NCI-H460 (cell line): ENCODE results near the gene HCFC1. TPM values are rescaled to one million over a fixed set of nuclear protein-coding genes. Genes with fewer than 3 reads are reported as not detected.

Experiments
- DNase-seq: peaks from one replicate; pipeline ENCODE4 v3.0.0-alpha.2; 2016; ENCODE audit warnings: low read depth; ENCODE audit errors: extremely low read depth
- total RNA-seq: library from RNA; depleted of rRNA; stranded (reverse); fragments of >200 nt; shearing (Covaris generic); gene quantifications from 2 replicates; pipeline ENCODE4 v1.2.3, GENCODE V29; 2014

HCFC1 gene
- total RNA-seq, 1 experiment from 2014 or later: 28.0 TPM

GRCh38 chrX:153944800-153945150 is 26.8 kb downstream of the HCFC1 start:
- DNase-seq: no peak

- no peak for DNase-seq
Measured at GRCh38 chrX:153944140-153944799, 27.3 kb downstream of the HCFC1 start, which contains the start of gene RENBP. Gene RENBP, minus strand, starts transcription at chrX:153944643. Its CDS starts 33 bp downstream, at chrX:153944610.

DNA sequence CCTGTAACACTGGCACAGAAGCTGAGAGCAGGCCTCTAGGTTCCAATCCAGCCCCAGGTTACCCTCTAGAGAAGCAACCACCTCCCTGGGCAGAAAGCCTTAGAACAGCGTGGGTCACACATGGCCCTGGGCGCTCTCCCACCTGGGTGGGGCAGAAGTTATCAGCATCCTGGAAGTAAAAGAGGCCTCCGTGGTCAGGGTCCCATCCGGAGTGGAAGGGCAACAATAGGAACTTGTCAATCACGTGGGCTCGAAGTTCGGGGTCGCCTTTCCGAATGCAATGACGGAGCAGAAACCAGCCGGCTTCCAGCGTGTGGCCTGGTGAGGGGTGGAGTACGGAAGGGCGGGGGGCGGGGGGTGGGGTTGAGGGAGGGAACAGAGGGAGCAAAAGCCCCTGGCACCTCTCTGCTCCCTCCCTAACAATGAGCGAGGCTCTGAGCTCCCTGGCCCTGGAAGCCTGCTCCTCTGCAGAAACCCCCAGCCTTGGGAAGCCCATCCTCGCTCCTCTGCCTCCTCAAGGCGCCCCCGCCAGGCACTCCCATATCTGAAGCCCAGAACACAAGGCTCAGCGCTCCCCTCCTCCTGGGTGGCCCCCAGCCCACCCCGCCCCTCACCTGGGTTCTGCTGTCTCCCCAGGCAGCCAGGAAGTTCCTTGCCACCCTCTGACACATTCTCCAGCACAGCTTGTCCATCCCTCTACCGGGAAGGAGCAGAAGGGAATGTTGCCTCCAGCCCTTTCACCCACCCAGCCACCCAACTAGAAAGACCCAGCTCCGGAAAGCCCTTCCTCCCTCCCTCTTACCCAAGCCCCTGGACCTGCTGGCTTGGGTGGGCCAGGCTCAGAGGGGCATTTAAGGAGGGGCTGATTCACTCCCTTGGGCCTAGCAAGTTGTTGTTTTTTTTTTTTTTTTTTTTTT is 30.0 kb downstream of the HCFC1 start:
- DNase-seq: no peak

DNA sequence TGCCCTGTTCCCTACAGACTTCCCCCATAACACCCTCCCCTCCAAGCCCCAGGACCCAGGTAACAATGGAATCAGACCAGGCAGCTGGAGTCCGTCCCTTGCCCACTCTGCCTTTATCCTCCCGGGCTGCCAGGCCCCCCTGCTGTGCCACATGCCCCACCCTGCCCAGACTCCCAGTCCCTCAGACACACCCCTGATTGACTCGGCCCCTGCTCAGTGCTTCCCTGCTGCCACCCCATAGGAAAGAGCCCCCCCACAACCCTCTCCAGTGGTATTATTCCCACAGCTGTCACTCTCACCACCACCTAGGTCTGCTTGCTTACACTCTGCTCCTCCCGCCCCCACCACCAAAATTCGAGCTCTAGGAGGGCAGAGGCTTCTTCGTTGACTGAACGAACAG is 32.0 kb downstream of the HCFC1 start:
- no peak for DNase-seq

GRCh38 chrX:153938226-153938786 is 33.3 kb downstream of the HCFC1 start:
- no peak for DNase-seq

GRCh38 chrX:153937056-153937455 is 34.6 kb downstream of the HCFC1 start:
- no peak for DNase-seq

GRCh38 chrX:153935326-153935851 is 36.2 kb downstream of the HCFC1 start:
- no peak for DNase-seq

GRCh38 chrX:153934762-153935325 is 36.8 kb downstream of the HCFC1 start, which contains the start of gene NAA10:
Gene NAA10, minus strand, starts transcription at chrX:153935037. Its CDS starts 133 bp downstream, at chrX:153934904.
- DNase-seq: peak; percentile 74

GRCh38 chrX:153934148-153934761 is 37.4 kb downstream of the HCFC1 start:
- no peak for DNase-seq

DNA sequence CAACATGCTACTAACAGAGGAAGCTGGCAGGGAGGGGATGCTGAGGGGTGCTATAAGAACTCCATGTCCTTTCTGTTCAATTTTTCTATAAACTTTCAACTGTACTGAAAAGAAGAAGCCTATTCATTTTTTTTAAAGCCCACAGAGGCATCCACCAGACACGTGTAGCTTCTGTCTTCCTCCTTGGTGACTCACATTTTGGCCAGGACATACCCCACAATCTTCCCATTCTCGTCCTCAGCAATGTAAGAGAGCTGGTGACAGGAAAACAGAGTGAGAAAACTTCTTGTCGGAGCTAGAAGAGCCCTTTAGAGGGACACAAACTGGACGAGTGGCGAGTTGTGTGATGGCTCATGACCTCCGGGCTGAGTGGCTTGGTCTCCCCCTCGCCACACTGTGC is 37.9 kb downstream of the HCFC1 start:
- DNase-seq: no peak

- no peak for DNase-seq
Measured at GRCh38 chrX:153932220-153932915, 39.2 kb downstream of the HCFC1 start.

DNA sequence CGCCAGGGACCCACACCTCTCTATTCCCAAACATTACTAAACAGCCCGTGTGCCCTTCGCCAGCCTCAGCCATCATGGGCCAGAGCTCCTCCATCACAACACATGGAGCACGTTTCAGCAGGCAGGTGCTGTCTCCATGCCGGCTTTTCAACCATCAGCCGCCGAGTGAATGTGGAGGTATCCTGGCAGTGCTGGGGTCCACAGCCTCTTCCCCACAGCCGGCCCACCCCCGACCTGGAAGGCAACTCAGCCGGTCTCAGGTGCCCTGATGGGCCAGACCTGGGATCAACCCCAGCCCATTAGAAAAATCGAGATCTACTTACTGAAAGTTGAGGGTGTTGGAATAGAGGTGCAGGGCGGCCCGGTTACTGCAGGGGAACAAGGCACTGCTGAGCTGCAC is 39.9 kb downstream of the HCFC1 start:
- DNase-seq: no peak

- DNase-seq: no peak
Measured at GRCh38 chrX:153931151-153931550, 40.5 kb downstream of the HCFC1 start.

DNA sequence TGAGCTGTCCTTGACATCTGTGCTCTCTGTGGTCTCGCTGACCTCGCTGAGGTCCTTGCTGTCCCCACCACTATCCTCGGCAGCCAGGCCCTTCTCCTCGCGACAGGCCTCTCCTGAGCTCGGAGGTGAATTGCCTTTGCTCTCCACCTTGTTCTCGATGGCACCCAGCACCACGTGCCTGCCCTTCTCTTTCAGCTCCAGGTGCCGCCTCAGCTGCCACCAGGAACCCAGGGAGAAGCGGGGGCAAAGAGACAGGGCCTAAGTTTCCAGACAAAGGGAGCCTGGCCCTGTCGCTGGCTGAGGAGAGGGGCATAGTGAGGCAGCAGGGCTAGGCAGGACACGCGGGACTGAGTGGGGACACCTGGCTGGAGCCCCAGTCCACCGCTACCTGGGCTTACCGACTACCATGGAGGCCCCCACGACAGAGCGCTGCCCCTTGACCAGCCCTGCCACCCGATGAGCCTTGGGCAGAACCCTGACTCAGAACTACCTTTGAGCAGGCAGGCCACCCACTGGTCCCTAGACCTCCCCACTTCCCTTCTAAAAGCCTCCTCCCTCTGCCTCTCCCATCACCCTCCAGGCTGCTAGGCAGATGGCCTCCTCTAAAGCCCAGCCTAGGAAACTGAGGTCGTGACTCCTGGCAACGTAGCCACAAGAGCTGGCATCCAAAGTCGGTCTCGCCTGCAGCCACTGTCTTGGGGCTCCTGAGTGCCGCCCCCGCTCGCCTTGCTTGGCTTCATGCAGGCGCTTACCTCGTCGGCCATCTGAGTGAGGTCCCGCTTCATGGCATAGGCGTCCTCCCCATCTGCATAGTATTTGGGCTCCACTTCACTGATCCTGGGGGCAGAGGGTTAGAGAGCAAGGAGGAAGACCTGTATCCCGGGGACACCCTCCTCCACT is 41.4 kb downstream of the HCFC1 start:
- no peak for DNase-seq

- DNase-seq: no peak
Measured at GRCh38 chrX:153929576-153929975, 42.0 kb downstream of the HCFC1 start.

DNA sequence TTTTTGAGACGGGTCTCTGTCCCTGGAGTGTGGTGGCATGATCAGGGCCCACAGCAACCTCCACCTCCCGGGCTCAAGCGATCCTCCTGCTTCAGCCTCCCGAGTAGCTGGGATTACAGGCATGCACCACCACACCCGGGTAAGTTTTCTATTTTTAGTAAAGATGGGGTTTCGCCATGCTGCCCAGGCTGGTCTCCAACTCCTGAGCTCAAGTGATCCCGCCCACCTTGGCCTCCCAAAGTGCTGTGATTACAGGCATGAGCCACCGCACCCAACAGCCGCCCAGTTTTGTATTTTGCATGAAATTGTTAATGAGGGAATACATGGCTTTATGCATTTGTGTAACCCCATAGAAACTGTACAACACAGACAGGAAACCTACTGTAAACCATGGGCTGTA is 42.8 kb downstream of the HCFC1 start:
- no peak for DNase-seq

DNA sequence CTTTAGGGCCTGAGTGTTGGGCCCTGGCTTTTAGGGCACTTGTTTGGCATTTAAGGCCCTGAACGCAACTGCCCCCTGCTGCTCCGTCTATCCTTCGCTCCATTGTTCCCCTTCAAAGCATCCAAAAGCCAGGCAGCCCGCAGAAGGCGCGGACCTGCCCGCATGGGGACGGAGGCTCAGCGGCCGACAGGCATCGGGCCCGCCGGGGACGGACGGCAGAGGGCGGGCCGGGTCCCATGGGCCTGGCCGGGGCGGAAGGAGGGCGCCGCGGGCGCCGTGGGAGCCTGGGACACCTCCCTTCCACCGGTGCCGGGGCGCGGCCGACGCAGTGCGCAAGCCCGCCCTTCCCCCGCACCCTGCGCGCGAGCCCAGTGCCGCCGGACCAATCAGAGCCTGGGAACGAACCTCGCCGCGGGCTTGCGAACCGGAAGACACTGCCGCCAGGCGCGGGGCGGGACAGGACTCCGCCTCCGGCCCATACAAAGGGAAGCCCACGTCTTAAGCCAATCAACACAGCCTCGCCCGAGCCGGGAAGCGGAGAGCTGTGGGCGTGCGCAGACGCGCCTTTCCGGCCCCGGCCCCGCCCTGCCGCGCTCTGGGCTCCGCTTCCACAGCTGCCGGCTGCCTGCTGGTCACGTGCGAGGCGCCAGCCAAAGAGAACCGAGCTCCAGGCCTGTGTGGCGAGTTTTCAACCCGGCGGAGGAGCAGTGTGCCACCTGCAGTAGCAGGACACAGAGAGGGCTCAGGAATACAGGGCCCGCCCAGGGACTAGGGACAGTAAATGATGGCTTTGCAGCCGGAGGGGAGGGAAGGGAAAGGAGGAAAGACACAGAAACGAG is 43.5 kb downstream of the HCFC1 start:
- peak; percentile 97 for DNase-seq

GRCh38 chrX:153927672-153927921 is 44.0 kb downstream of the HCFC1 start:
- DNase-seq: no peak
